K562 (cell line): Measurements from ENCODE around the gene ATP5PD. TPM values are rescaled to one million over a fixed set of nuclear protein-coding genes. Genes with fewer than 3 reads are reported as not detected.

ENCODE experiments used
- AFF4 ChIP-seq: sonication (generic); formaldehyde crosslinking; IDR thresholded peaks from 2 replicates; pipeline ENCODE4 v1.8.0; 2023; ENCODE audit warnings: mild to moderate bottlenecking, missing genetic modification reagents
- DEAF1 ChIP-seq: fragments of 450-650 bp; formaldehyde crosslinking; IDR thresholded peaks from 2 replicates; pipeline ENCODE4 v1.4.0; 2020; ENCODE audit warnings: mild to moderate bottlenecking, moderate library complexity
- EP400 ChIP-seq: fragments of 450-650 bp; IDR thresholded peaks from 2 replicates; pipeline ENCODE4 v1.6.1; 2017; ENCODE audit warnings: antibody characterized with exemption, mild to moderate bottlenecking, moderate library complexity
- GATA2 ChIP-seq: sonication (generic); formaldehyde crosslinking; IDR thresholded peaks from 2 replicates; pipeline ENCODE4 v1.4.0; 2020; ENCODE audit warnings: mild to moderate bottlenecking, missing genetic modification reagents
- HBP1 ChIP-seq: fragments of 450-650 bp; formaldehyde crosslinking; IDR thresholded peaks from 2 replicates; pipeline ENCODE4 v1.4.0; 2022; ENCODE audit warnings: missing genetic modification characterization
- HDAC1 ChIP-seq, 2 experiments: fragments of 450-650 bp; IDR thresholded peaks; 2 replicates each; pipeline ENCODE4 v1.6.1; 2016 to 2017; ENCODE audit warnings: inconsistent platforms in 1 of 2, mild to moderate bottlenecking in 1 of 2, moderate library complexity in 1 of 2
- HDAC2 ChIP-seq: fragments of 450-650 bp; IDR thresholded peaks from 2 replicates; pipeline ENCODE4 v1.6.1; 2016; ENCODE audit warnings: mild to moderate bottlenecking
- HMG20A ChIP-seq: fragments of 450-650 bp; formaldehyde crosslinking; conservative IDR thresholded peaks from 2 replicates; pipeline ENCODE4 v1.4.0; 2020; ENCODE audit warnings: mild to moderate bottlenecking, mixed read lengths
- NCOR1 ChIP-seq: fragments of 450-650 bp; IDR thresholded peaks from 2 replicates; pipeline ENCODE4 v1.6.1; 2016; ENCODE audit warnings: mild to moderate bottlenecking, moderate library complexity
- PBX2 ChIP-seq, 2 experiments: IDR thresholded peaks in 1 of 2; conservative IDR thresholded peaks in 1 of 2; 2 replicates each; pipeline ENCODE4 v1.6.1; 2016; ENCODE audit warnings: low read depth in 2 of 2, mild to moderate bottlenecking in 1 of 2, missing compliant biosample characterization in 1 of 2, missing genetic modification characterization in 1 of 2, moderate library complexity in 1 of 2
- RCOR1 ChIP-seq, 2 experiments: IDR thresholded peaks; 2 replicates each; pipeline ENCODE4 v1.6.1; 2012; ENCODE audit warnings: low read depth in 2 of 2, low read length in 2 of 2, borderline replicate concordance in 1 of 2, improper control_type of control experiment in 1 of 2
- ZNF140 ChIP-seq: fragments of 250-450 bp; sonication (Bioruptor Pico); IDR thresholded peaks from 2 replicates; pipeline ENCODE4 v1.8.0; 2021; ENCODE audit warnings: moderate library complexity, mild to moderate bottlenecking, inconsistent platforms
- ZNF655 ChIP-seq: fragments of 250-450 bp; sonication (Bioruptor Pico); IDR thresholded peaks from 2 replicates; pipeline ENCODE4 v1.5.0; 2021
- ZNF785 ChIP-seq: fragments of 250-450 bp; sonication (Bioruptor Pico); IDR thresholded peaks from 2 replicates; pipeline ENCODE4 v1.4.0; 2020; ENCODE audit warnings: mild to moderate bottlenecking
- polyA plus RNA-seq, 8 experiments: library from polyadenylated mRNA; depleted of rRNA in 4 of 8; stranded (reverse) in 5 of 8; unstranded in 3 of 8; fragments of >200 nt; fragmentation: Nextera tagmentation in 2 of 8; fragmentation: Illumina TruSeq in 1 of 8; extraction: Ambion mirVana in 2 of 8; extraction: Trizol in 1 of 8; gene quantifications; 2 replicates each; pipeline versions ENCODE4 v1.2.1 to v1.2.3, GENCODE V29; 2011 to 2014; ENCODE audit warnings: inconsistent platforms in 1 of 8, missing spikeins in 1 of 8
- total RNA-seq, 7 experiments: library from RNA; depleted of rRNA in 6 of 7; stranded (reverse); fragments of >200 nt in 6 of 7; fragmentation: Illumina TruSeq in 2 of 7; extraction: Trizol in 2 of 7; gene quantifications; 2 replicates each; pipeline versions ENCODE4 v1.2.1 to v1.2.3, GENCODE V29; 2011 to 2021; ENCODE audit warnings: low replicate concordance in 1 of 7

ATP5PD gene
- total and polyA plus RNA-seq, 9 of the 15 experiments (the other 6 are each of a cell fraction or from before 2014, with no cell fraction given): 271 to 828 (median 432) TPM

- TF ChIP-seq GATA2 (CRISPR knock-in tag): no peak
- 0 out of 4 replicates have a peak, but pooled peaks of 1 of the 2 experiments have one; percentile 22 for TF ChIP-seq HDAC1 (IDR thresholded peaks at IDR 0.05)
- no peak for TF ChIP-seq AFF4 (CRISPR knock-in tag)
- TF ChIP-seq NCOR1: no peak
- no peak for TF ChIP-seq PBX2 (CRISPR knock-in tag; IDR thresholded peaks at IDR 0.05; ENCODE audit: low read depth)
- TF ChIP-seq PBX2 (tag; conservative IDR thresholded peaks at IDR 0.05; ENCODE audit: low read depth): peak; percentile 70
- no peak for TF ChIP-seq HBP1 (CRISPR knock-in tag)
- no peak for TF ChIP-seq HDAC2
- no peak for TF ChIP-seq ZNF655 (CRISPR knock-in tag)
- no peak for TF ChIP-seq HMG20A (CRISPR knock-in tag)
- TF ChIP-seq DEAF1: no peak
- TF ChIP-seq ZNF140: no peak
- TF ChIP-seq ZNF785 (CRISPR knock-in tag): no peak
- no peak for TF ChIP-seq EP400
- peak in 1 of 2 experiments; percentile 46; a peak in 1 of 4 replicates for TF ChIP-seq RCOR1 (IDR thresholded peaks at IDR 0.05; ENCODE audit: borderline replicate concordance in 1 of 2, low read depth in 2 of 2, low read length in 2 of 2)
These were observed 14.6 kb downstream of the ATP5PD start (continued) for GRCh38 chr17:75031972-75032719.
